ENCODE data around the gene PLLP. TPM values are rescaled to one million over a fixed set of nuclear protein-coding genes. Genes with fewer than 3 reads are reported as not detected.

The PLLP gene
- total and polyA plus RNA-seq, 9 of the 15 experiments (the other 6 are each of a cell fraction or from before 2014, with no cell fraction given): 0.09 to 0.96 (median 0.27) TPM

DNA sequence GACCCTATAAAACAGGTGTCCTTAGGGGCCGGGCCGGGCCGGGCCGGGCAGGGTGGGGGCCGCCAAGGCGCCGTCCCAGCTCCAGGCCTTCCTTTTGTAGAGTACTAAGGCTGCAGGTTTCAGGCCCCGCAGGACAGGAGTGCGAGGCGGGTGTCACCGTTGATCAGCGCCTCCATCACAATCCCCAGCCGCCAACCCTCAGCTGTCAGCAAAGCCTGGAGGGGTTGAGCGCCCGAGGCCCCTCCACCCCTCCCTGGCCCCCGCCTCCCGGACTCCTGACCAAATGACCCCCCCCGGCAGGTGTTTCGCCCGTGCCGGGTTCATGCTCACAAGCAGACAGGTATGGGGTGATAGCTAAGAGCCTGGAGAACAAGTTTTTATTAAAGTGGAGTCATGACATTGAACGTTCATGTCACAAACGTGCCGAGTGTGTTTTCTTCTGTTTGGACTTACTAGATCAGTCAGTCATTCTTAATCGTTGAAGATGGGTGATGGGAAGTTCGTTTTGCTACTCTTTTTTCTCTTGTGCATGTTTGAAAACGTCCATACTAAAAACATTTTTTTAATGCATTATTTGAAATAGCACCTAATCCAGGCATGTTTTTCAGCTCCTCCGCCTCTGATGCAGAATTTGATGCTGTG lies 38.9 kb downstream of the PLLP start (continued):
- TF ChIP-seq, protein P1, sequence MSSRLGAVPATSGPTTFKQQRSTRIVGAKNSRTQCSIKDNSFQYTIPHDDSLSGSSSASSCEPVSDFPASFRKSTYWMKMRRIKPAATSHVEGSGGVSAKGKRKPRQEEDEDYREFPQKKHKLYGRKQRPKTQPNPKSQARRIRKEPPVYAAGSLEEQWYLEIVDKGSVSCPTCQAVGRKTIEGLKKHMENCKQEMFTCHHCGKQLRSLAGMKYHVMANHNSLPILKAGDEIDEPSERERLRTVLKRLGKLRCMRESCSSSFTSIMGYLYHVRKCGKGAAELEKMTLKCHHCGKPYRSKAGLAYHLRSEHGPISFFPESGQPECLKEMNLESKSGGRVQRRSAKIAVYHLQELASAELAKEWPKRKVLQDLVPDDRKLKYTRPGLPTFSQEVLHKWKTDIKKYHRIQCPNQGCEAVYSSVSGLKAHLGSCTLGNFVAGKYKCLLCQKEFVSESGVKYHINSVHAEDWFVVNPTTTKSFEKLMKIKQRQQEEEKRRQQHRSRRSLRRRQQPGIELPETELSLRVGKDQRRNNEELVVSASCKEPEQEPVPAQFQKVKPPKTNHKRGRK (tag; IDR thresholded peaks at IDR 0.05): no peak
- no peak for TF ChIP-seq ZNF354B (CRISPR knock-in tag; IDR thresholded peaks at IDR 0.05)
- no peak for TF ChIP-seq CHD1 (IDR thresholded peaks at IDR 0.05; ENCODE audit: low read length)
- TF ChIP-seq MTA1 (IDR thresholded peaks at IDR 0.05; ENCODE audit: borderline replicate concordance): no peak
- TF ChIP-seq ZNF133 (CRISPR knock-in tag; IDR thresholded peaks at IDR 0.05): no peak
- TF ChIP-seq, protein P2, sequence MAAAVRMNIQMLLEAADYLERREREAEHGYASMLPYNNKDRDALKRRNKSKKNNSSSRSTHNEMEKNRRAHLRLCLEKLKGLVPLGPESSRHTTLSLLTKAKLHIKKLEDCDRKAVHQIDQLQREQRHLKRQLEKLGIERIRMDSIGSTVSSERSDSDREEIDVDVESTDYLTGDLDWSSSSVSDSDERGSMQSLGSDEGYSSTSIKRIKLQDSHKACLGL (CRISPR knock-in tag; IDR thresholded peaks at IDR 0.05; ENCODE audit: borderline replicate concordance, poor library complexity, severe bottlenecking): no peak
- no peak for TF ChIP-seq FUS (optimal IDR thresholded peaks at IDR 0.05; ENCODE audit: low read depth, low read length)
- no peak for TF ChIP-seq CBX5 (IDR thresholded peaks at IDR 0.05; ENCODE audit: borderline replicate concordance, low read depth)
- TF ChIP-seq PHF21A (IDR thresholded peaks at IDR 0.05; ENCODE audit: borderline replicate concordance, low read depth): no peak
- TF ChIP-seq ELF1 (tag; IDR thresholded peaks at IDR 0.05): no peak
- no peak for TF ChIP-seq NR2C2 (CRISPR knock-in tag; IDR thresholded peaks at IDR 0.05)
- TF ChIP-seq NR2C2 (tag; IDR thresholded peaks at IDR 0.05): peak; percentile 73; the same call in 1 of the 2 replicates
- TF ChIP-seq ZBTB17 (CRISPR knock-in tag; IDR thresholded peaks at IDR 0.05): no peak; the same call in 1 of the 2 replicates

All from K562 (cell line).